T-helper 2 cell treated with Interferon-gamma antibody and Interleukin-4, amounts not matched to agents 5 μg/mL and 100 μg/mL, for 36 hours (primary cell): ENCODE measurements around the gene TSHZ1.
A peak's percentile ranks its signal among the peaks of the same experiment; 100 is the strongest.

Experiments
- DNase-seq: peaks from one replicate; pipeline ENCODE4 v3.0.0; 2021; ENCODE audit warnings: low spot score
- H3K27ac Mint-ChIP-seq: one replicate; pipeline ENCODE4 v1.8.0; 2021; ENCODE audit warnings: mild to moderate bottlenecking, mixed read lengths
- H3K27me3 Mint-ChIP-seq: one replicate; pipeline ENCODE4 v1.8.0; 2021; ENCODE audit warnings: low read depth, mixed read lengths
- H3K36me3 Mint-ChIP-seq: one replicate; pipeline ENCODE4 v1.8.0; 2021; ENCODE audit warnings: low read depth, mixed read lengths
- H3K4me1 Mint-ChIP-seq: one replicate; pipeline ENCODE4 v1.8.0; 2021; ENCODE audit warnings: low read depth, mixed read lengths
- H3K4me3 Mint-ChIP-seq: one replicate; pipeline ENCODE4 v1.8.0; 2022; ENCODE audit warnings: mild to moderate bottlenecking, moderate library complexity, mixed read lengths
- H3K9me3 Mint-ChIP-seq: one replicate; pipeline ENCODE4 v1.8.0; 2021; ENCODE audit warnings: mixed read lengths

Gene TSHZ1

GRCh38 chr18:75210274-75211001 lies at the start of gene TSHZ1:
TSS of gene TSHZ1 (plus strand) at chr18:75210797. CDS start at chr18:75211877, 1,080 bp downstream.
- Mint-ChIP-seq H3K36me3 (peaks cover 29% of the 10 kb centered on the region), H3K4me1 (peaks cover 47% of the 10 kb centered on the region), H3K27ac (peak within 1 kb of the TSS; percentile 97), H3K4me3 (peak within 1 kb of the TSS; percentile 98), H3K9me3 (no peaks in the 10 kb centered on the region), H3K27me3 (peaks cover 22% of the 10 kb centered on the region)
- peak; percentile 64 for DNase-seq

- Mint-ChIP-seq H3K9me3 (no peaks in the 10 kb centered on the region), H3K4me3 (peak overlapping the region; percentile 78), H3K36me3 (no peaks in the 10 kb centered on the region), H3K27me3 (peaks cover 13% of the 10 kb centered on the region), H3K27ac (no peak overlapping the region), H3K4me1 (peaks cover 3% of the 10 kb centered on the region)
- no peak for DNase-seq
Observed at GRCh38 chr18:75161256-75162028, 49.2 kb upstream of the TSHZ1 start.

GRCh38 chr18:75162467-75162866 lies 48.1 kb upstream of the TSHZ1 start:
- H3K9me3 Mint-ChIP-seq, result no peaks in the 10 kb centered on the region
- no peaks in the 10 kb centered on the region for H3K36me3 Mint-ChIP-seq
- peaks cover 13% of the 10 kb centered on the region for H3K27me3 Mint-ChIP-seq
- peaks cover 3% of the 10 kb centered on the region for H3K4me1 Mint-ChIP-seq
- no peak overlapping the region for H3K4me3 Mint-ChIP-seq
- no peak for DNase-seq
- no peak overlapping the region for H3K27ac Mint-ChIP-seq

GRCh38 chr18:75162978-75163377 lies 47.6 kb upstream of the TSHZ1 start:
- no peak overlapping the region for H3K4me3 Mint-ChIP-seq

GRCh38 chr18:75163736-75164135 lies 46.9 kb upstream of the TSHZ1 start:
- H3K4me1 Mint-ChIP-seq, result peaks cover 3% of the 10 kb centered on the region
- H3K27me3 Mint-ChIP-seq, result peaks cover 13% of the 10 kb centered on the region
- H3K4me3 Mint-ChIP-seq, result no peak overlapping the region
- H3K36me3 Mint-ChIP-seq, result no peaks in the 10 kb centered on the region
- H3K9me3 Mint-ChIP-seq, result no peaks in the 10 kb centered on the region
- no peak overlapping the region for H3K27ac Mint-ChIP-seq
- no peak for DNase-seq

More at GRCh38 chr18:75162978-75163377, 47.6 kb upstream of the TSHZ1 start:
- no peak for DNase-seq
- Mint-ChIP-seq H3K27me3 (peaks cover 13% of the 10 kb centered on the region), H3K9me3 (no peaks in the 10 kb centered on the region), H3K4me1 (peaks cover 3% of the 10 kb centered on the region), H3K36me3 (no peaks in the 10 kb centered on the region), H3K27ac (no peak overlapping the region)

GRCh38 chr18:75164479-75164878 lies 46.1 kb upstream of the TSHZ1 start:
- peaks cover 3% of the 10 kb centered on the region for H3K4me1 Mint-ChIP-seq
- no peaks in the 10 kb centered on the region for H3K9me3 Mint-ChIP-seq
- DNase-seq, result no peak
- H3K4me3 Mint-ChIP-seq, result no peak overlapping the region
- no peak overlapping the region for H3K27ac Mint-ChIP-seq
- peaks cover 13% of the 10 kb centered on the region for H3K27me3 Mint-ChIP-seq
- no peaks in the 10 kb centered on the region for H3K36me3 Mint-ChIP-seq

- Mint-ChIP-seq H3K36me3 (no peaks in the 10 kb centered on the region), H3K4me3 (no peak overlapping the region), H3K4me1 (peaks cover 3% of the 10 kb centered on the region), H3K27me3 (peaks cover 8% of the 10 kb centered on the region), H3K27ac (no peak overlapping the region), H3K9me3 (no peaks in the 10 kb centered on the region)
- no peak for DNase-seq
Observed at GRCh38 chr18:75165926-75166325, 44.7 kb upstream of the TSHZ1 start.

GRCh38 chr18:75167137-75167536 lies 43.5 kb upstream of the TSHZ1 start:
- Mint-ChIP-seq H3K9me3 (no peaks in the 10 kb centered on the region), H3K36me3 (no peaks in the 10 kb centered on the region), H3K27me3 (no peaks in the 10 kb centered on the region), H3K4me3 (no peak overlapping the region), H3K4me1 (no peaks in the 10 kb centered on the region), H3K27ac (no peak overlapping the region)
- DNase-seq, result no peak

- no peaks in the 10 kb centered on the region for H3K9me3 Mint-ChIP-seq
Observed at GRCh38 chr18:75167759-75168618, 42.6 kb upstream of the TSHZ1 start.

GRCh38 chr18:75168619-75169018 lies 42.0 kb upstream of the TSHZ1 start:
- no peak overlapping the region for H3K27ac Mint-ChIP-seq
- H3K27me3 Mint-ChIP-seq, result no peaks in the 10 kb centered on the region
- no peaks in the 10 kb centered on the region for H3K9me3 Mint-ChIP-seq
- no peak overlapping the region for H3K4me3 Mint-ChIP-seq
- DNase-seq, result no peak
- no peaks in the 10 kb centered on the region for H3K4me1 Mint-ChIP-seq
- no peaks in the 10 kb centered on the region for H3K36me3 Mint-ChIP-seq

More at GRCh38 chr18:75167759-75168618, 42.6 kb upstream of the TSHZ1 start:
- H3K4me3 Mint-ChIP-seq, result no peak overlapping the region
- no peaks in the 10 kb centered on the region for H3K27me3 Mint-ChIP-seq
- H3K27ac Mint-ChIP-seq, result no peak overlapping the region
- no peaks in the 10 kb centered on the region for H3K4me1 Mint-ChIP-seq
- H3K36me3 Mint-ChIP-seq, result no peaks in the 10 kb centered on the region
- no peak for DNase-seq

- Mint-ChIP-seq H3K36me3 (no peaks in the 10 kb centered on the region), H3K27me3 (no peaks in the 10 kb centered on the region), H3K4me1 (no peaks in the 10 kb centered on the region), H3K4me3 (no peak overlapping the region), H3K9me3 (no peaks in the 10 kb centered on the region), H3K27ac (no peak overlapping the region)
- DNase-seq, result no peak
Observed at GRCh38 chr18:75169411-75169810, 41.2 kb upstream of the TSHZ1 start.

- H3K4me3 Mint-ChIP-seq, result no peak overlapping the region
- no peak for DNase-seq
- no peaks in the 10 kb centered on the region for H3K4me1 Mint-ChIP-seq
- no peak overlapping the region for H3K27ac Mint-ChIP-seq
- H3K9me3 Mint-ChIP-seq, result no peaks in the 10 kb centered on the region
- H3K36me3 Mint-ChIP-seq, result no peaks in the 10 kb centered on the region
- H3K27me3 Mint-ChIP-seq, result no peaks in the 10 kb centered on the region
Observed at GRCh38 chr18:75170022-75170789, 40.4 kb upstream of the TSHZ1 start.

GRCh38 chr18:75170916-75171315 lies 39.7 kb upstream of the TSHZ1 start:
- Mint-ChIP-seq H3K27me3 (no peaks in the 10 kb centered on the region), H3K36me3 (no peaks in the 10 kb centered on the region), H3K9me3 (no peaks in the 10 kb centered on the region), H3K4me1 (no peaks in the 10 kb centered on the region), H3K27ac (no peak overlapping the region), H3K4me3 (no peak overlapping the region)
- no peak for DNase-seq
